GM12891 (cell line): ENCODE data around the gene AXIN2.

Experiments
- PAX5 ChIP-seq: IDR thresholded peaks from 2 replicates; pipeline ENCODE4 v1.6.1; 2011; ENCODE audit warnings: low read length, moderate library complexity, mild to moderate bottlenecking; ENCODE audit not compliant: insufficient read depth, severe bottlenecking
- POLR2A ChIP-seq: IDR thresholded peaks from 2 replicates; pipeline ENCODE4 v1.6.1; 2011; ENCODE audit warnings: low read depth, low read length, control low read depth
- POLR2AphosphoS5 ChIP-seq: IDR thresholded peaks from 2 replicates; pipeline ENCODE4 v1.6.1; 2011; ENCODE audit warnings: low read depth, low read length, control low read depth
- POU2F2 ChIP-seq: IDR thresholded peaks from 2 replicates; pipeline ENCODE4 v1.6.1; 2011; ENCODE audit warnings: low read depth, mild to moderate bottlenecking, control low read depth, low read length, moderate library complexity
- SPI1 ChIP-seq: IDR thresholded peaks from 2 replicates; pipeline ENCODE4 v1.6.1; 2011; ENCODE audit warnings: low read depth, low read length, control low read depth
- TAF1 ChIP-seq: IDR thresholded peaks from 2 replicates; pipeline ENCODE4 v1.6.1; 2011; ENCODE audit warnings: low read depth, low read length, control low read depth

DNA sequence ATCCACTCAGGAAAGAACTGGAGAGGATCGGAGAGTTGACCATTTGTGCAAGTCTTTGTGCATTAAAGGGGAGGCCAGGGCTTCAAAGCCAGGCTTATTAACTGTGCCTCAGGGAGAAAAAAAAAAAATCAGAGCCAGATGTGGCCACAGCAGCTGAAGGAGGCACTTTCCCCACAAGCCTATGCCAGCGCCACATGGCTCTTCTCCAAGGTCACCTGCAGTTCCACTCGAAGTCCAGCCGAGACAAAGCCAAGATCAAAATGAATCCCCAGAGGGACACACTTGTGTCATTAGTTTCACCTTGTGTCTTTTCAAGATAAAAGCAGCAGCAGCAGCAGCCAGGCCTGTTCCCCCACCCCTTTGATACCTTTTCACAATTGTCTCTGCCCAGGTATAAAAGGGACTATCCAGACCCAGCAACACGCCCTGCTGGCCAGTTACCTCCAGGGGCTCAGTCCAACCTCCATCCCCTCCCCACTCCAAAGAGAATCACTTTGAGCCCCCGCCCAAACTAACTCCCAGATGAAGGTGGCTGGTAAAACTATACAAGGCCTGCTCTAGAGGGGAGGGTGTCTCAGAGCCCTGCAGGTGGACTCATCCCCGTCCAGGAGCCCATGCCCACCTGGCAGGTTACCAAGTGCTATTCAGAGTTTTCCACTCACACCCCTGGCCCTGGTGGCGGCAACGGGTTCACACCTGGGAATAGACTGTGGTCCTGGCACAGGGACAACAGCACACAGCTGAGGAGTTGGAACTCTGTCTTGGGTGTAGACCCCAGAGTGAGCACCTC, 29.2 kb downstream of the AXIN2 start:
- TF ChIP-seq POLR2A, result no peak
- TF ChIP-seq POLR2AphosphoS5, result no peak
- no peak for TF ChIP-seq TAF1
- no peak for TF ChIP-seq SPI1
- TF ChIP-seq PAX5, result no peak
- no peak for TF ChIP-seq POU2F2
